H1 (cell line): ENCODE data around the gene PARD3.

Source experiments
- BACH1 ChIP-seq: IDR thresholded peaks from 2 replicates; pipeline ENCODE4 v1.6.1; 2012; ENCODE audit warnings: low read length, improper control_type of control experiment
- CEBPB ChIP-seq: IDR thresholded peaks from 2 replicates; pipeline ENCODE4 v1.6.1; 2012; ENCODE audit warnings: low read depth, low read length
- EP300 ChIP-seq, 2 experiments: IDR thresholded peaks; 1 replicate in 1 of 2; 2 replicates in 1 of 2; pipeline ENCODE4 v1.6.1; 2011 to 2012; ENCODE audit warnings: low read depth in 2 of 2, low read length in 2 of 2, mild to moderate bottlenecking in 2 of 2, borderline replicate concordance in 1 of 2, inconsistent platforms in 1 of 2, moderate library complexity in 1 of 2
- FOSL1 ChIP-seq: IDR thresholded peaks from 2 replicates; pipeline ENCODE4 v1.6.1; 2011; ENCODE audit warnings: mild to moderate bottlenecking, low read depth, low read length, moderate library complexity; ENCODE audit not compliant: insufficient read depth
- NANOG ChIP-seq: IDR thresholded peaks from 2 replicates; pipeline ENCODE4 v1.6.1; 2011; ENCODE audit warnings: low read length, low read depth, mild to moderate bottlenecking, inconsistent platforms; ENCODE audit not compliant: insufficient read depth, poor library complexity, severe bottlenecking
- POLR2AphosphoS5 ChIP-seq: IDR thresholded peaks from 2 replicates; pipeline ENCODE4 v1.6.1; 2011; ENCODE audit warnings: low read depth, low read length
- SIN3A ChIP-seq, 2 experiments: IDR thresholded peaks in 1 of 2; conservative IDR thresholded peaks in 1 of 2; 2 replicates each; pipeline ENCODE4 v1.6.1; 2011 to 2012; ENCODE audit warnings: low read length in 2 of 2, improper control_type of control experiment in 1 of 2, low read depth in 1 of 2, mild to moderate bottlenecking in 1 of 2
- SP1 ChIP-seq: IDR thresholded peaks from 2 replicates; pipeline ENCODE4 v1.6.1; 2011; ENCODE audit warnings: low read depth, low read length
- TAF1 ChIP-seq: IDR thresholded peaks from 2 replicates; pipeline ENCODE4 v1.6.1; 2011; ENCODE audit warnings: mild to moderate bottlenecking, low read depth, low read length
- TF ChIP-seq, protein P1 (sequence below), 3 experiments: IDR thresholded peaks; 1 replicate in 2 of 3; 2 replicates in 1 of 3; pipeline versions ENCODE4 v1.5.1 to v1.6.1; 2011; ENCODE audit warnings: low read length in 3 of 3, mild to moderate bottlenecking in 3 of 3, inconsistent platforms in 2 of 3, low read depth in 1 of 3, moderate library complexity in 1 of 3; ENCODE audit not compliant: insufficient read depth in 1 of 3; ENCODE audit errors: control extremely low read depth in 1 of 3

DNA sequence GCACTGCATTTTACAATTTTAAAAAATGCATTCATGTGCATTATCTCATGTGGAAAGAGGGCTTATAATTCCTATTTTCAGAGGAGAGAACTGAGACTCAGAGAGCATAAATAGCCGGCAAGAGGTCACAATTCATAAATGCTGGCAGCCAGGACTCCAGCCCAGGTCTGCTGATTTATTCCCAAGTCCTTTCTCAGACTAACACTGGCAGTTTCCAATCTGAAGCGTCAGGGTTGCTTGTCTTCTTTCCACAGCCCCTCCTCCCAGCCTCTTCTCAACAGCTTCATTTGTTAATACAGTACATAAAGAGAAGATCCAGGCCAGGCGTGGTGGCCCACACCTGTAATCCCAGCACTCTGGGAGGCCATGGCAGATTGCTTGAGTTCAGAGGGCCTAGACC, 108.9 kb downstream of the PARD3 start:
- TF ChIP-seq BACH1 = no peak
- no peak for TF ChIP-seq SP1
- TF ChIP-seq CEBPB = no peak
- no peak for TF ChIP-seq EP300 (IDR thresholded peaks at IDR 0.05; ENCODE audit: borderline replicate concordance in 1 of 2, low read depth in 2 of 2, low read length in 2 of 2)
- no peak for TF ChIP-seq POLR2AphosphoS5
- TF ChIP-seq, protein P1, sequence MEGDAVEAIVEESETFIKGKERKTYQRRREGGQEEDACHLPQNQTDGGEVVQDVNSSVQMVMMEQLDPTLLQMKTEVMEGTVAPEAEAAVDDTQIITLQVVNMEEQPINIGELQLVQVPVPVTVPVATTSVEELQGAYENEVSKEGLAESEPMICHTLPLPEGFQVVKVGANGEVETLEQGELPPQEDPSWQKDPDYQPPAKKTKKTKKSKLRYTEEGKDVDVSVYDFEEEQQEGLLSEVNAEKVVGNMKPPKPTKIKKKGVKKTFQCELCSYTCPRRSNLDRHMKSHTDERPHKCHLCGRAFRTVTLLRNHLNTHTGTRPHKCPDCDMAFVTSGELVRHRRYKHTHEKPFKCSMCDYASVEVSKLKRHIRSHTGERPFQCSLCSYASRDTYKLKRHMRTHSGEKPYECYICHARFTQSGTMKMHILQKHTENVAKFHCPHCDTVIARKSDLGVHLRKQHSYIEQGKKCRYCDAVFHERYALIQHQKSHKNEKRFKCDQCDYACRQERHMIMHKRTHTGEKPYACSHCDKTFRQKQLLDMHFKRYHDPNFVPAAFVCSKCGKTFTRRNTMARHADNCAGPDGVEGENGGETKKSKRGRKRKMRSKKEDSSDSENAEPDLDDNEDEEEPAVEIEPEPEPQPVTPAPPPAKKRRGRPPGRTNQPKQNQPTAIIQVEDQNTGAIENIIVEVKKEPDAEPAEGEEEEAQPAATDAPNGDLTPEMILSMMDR (IDR thresholded peaks at IDR 0.05; ENCODE audit: control extremely low read depth in 1 of 3, insufficient read depth in 1 of 3, low read depth in 1 of 3, low read length in 3 of 3) = no peak
- TF ChIP-seq NANOG = no peak
- no peak for TF ChIP-seq FOSL1
- no peak for TF ChIP-seq SIN3A (conservative IDR thresholded peaks at IDR 0.05 in 1 of 2, IDR thresholded peaks at IDR 0.05 in 1 of 2; ENCODE audit: low read depth in 1 of 2, low read length in 2 of 2)
- no peak for TF ChIP-seq TAF1
